Liver (tissue), 9 donors: ENCODE data around the gene IL2. TPM values are rescaled to one million over a fixed set of nuclear protein-coding genes. Genes with fewer than 3 reads are reported as not detected.

ENCODE experiments used
- DNase-seq: peaks from one replicate; pipeline ENCODE4 v3.0.0-alpha.2; 2017; ENCODE audit warnings: low spot score
- H3K27ac ChIP-seq, 2 donors: one replicate each; pipeline ENCODE4 v1.7.0; 2013; ENCODE audit warnings: inconsistent platforms in 2 of 2, low read length in 2 of 2, control low read depth in 1 of 2, low read depth in 1 of 2, mild to moderate bottlenecking in 1 of 2
- H3K27me3 ChIP-seq, 4 donors: one replicate each; pipeline versions ENCODE4 v1.6.1 to v1.7.0; 2013; ENCODE audit warnings: low read length in 3 of 4, inconsistent platforms in 1 of 4, mild to moderate bottlenecking in 1 of 4, moderate library complexity in 1 of 4; ENCODE audit not compliant: control insufficient read depth in 4 of 4, insufficient read depth in 4 of 4
- H3K36me3 ChIP-seq, 4 donors: one replicate each; pipeline versions ENCODE4 v1.6.1 to v1.7.0; 2013; ENCODE audit warnings: low read length in 3 of 4, mild to moderate bottlenecking in 3 of 4, low read depth in 1 of 4, moderate library complexity in 1 of 4; ENCODE audit not compliant: control insufficient read depth in 4 of 4, insufficient read depth in 3 of 4
- H3K4me1 ChIP-seq, 4 donors: one replicate each; pipeline versions ENCODE4 v1.6.1 to v1.7.0; 2013; ENCODE audit warnings: low read length in 3 of 4, mild to moderate bottlenecking in 3 of 4, moderate library complexity in 1 of 4; ENCODE audit not compliant: control insufficient read depth in 4 of 4, insufficient read depth in 4 of 4
- H3K4me3 ChIP-seq, 3 donors: one replicate each; pipeline versions ENCODE4 v1.6.1 to v1.7.0; 2013; ENCODE audit warnings: low read length in 3 of 3, control low read depth in 1 of 3, low read depth in 1 of 3, mild to moderate bottlenecking in 1 of 3
- H3K9ac ChIP-seq, 2 donors: one replicate each; pipeline ENCODE4 v1.7.0; 2013; ENCODE audit warnings: low read length in 2 of 2, mild to moderate bottlenecking in 2 of 2, moderate library complexity in 2 of 2, control low read depth in 1 of 2, low read depth in 1 of 2
- H3K9me3 ChIP-seq, 4 donors: one replicate each; pipeline versions ENCODE4 v1.6.1 to v1.7.0; 2013; ENCODE audit warnings: low read length in 3 of 4; ENCODE audit not compliant: control insufficient read depth in 4 of 4
- CTCF ChIP-seq: fragments of 150-350 bp; IDR thresholded peaks from 2 replicates; pipeline ENCODE4 v1.5.1; 2017; ENCODE audit warnings: improper control_type of control experiment, low read depth, low read length; ENCODE audit not compliant: missing input control
- EGR1 ChIP-seq, 2 donors: IDR thresholded peaks; 2 replicates each; pipeline ENCODE4 v1.6.1; 2016 to 2018; ENCODE audit warnings: antibody characterized with exemption in 2 of 2, low read depth in 2 of 2
- FOXA2 ChIP-seq: IDR thresholded peaks from 2 replicates; pipeline ENCODE4 v1.6.1; 2016; ENCODE audit warnings: antibody characterized with exemption
- GABPA ChIP-seq, 2 donors: IDR thresholded peaks in 1 of 2; conservative IDR thresholded peaks in 1 of 2; 2 replicates each; pipeline ENCODE4 v1.6.1; 2016; ENCODE audit warnings: antibody characterized with exemption in 2 of 2, mild to moderate bottlenecking in 1 of 2, moderate library complexity in 1 of 2
- HNF4A ChIP-seq, 2 donors: conservative IDR thresholded peaks; 2 replicates each; pipeline ENCODE4 v1.6.1; 2016; ENCODE audit warnings: antibody characterized with exemption in 2 of 2, mild to moderate bottlenecking in 2 of 2
- HNF4G ChIP-seq: IDR thresholded peaks from 2 replicates; pipeline ENCODE4 v1.6.1; 2016; ENCODE audit warnings: antibody characterized with exemption
- JUND ChIP-seq, 2 donors: IDR thresholded peaks; 2 replicates each; pipeline ENCODE4 v1.6.1; 2016; ENCODE audit warnings: antibody characterized with exemption in 2 of 2
- MAX ChIP-seq: IDR thresholded peaks from 2 replicates; pipeline ENCODE4 v1.6.1; 2016; ENCODE audit warnings: antibody characterized with exemption
- NR2F2 ChIP-seq: IDR thresholded peaks from 2 replicates; pipeline ENCODE4 v1.6.1; 2016; ENCODE audit warnings: antibody characterized with exemption
- RAD21 ChIP-seq, 2 donors: IDR thresholded peaks; 2 replicates each; pipeline ENCODE4 v1.6.1; 2016; ENCODE audit warnings: antibody characterized with exemption in 2 of 2, mild to moderate bottlenecking in 2 of 2
- REST ChIP-seq: IDR thresholded peaks from 2 replicates; pipeline ENCODE4 v1.6.1; 2016; ENCODE audit warnings: antibody characterized with exemption, mild to moderate bottlenecking
- RXRA ChIP-seq, 2 donors: IDR thresholded peaks; 2 replicates each; pipeline ENCODE4 v1.6.1; 2017 to 2018; ENCODE audit warnings: antibody characterized with exemption in 2 of 2, mild to moderate bottlenecking in 1 of 2
- SP1 ChIP-seq: IDR thresholded peaks from 2 replicates; pipeline ENCODE4 v1.6.1; 2018; ENCODE audit warnings: antibody characterized with exemption, mild to moderate bottlenecking
- TAF1 ChIP-seq: conservative IDR thresholded peaks from 2 replicates; pipeline ENCODE4 v1.6.1; 2016; ENCODE audit warnings: antibody characterized with exemption, mild to moderate bottlenecking
- YY1 ChIP-seq: IDR thresholded peaks from 2 replicates; pipeline ENCODE4 v1.6.1; 2016; ENCODE audit warnings: antibody characterized with exemption, mild to moderate bottlenecking
- ZBTB33 ChIP-seq: IDR thresholded peaks from 2 replicates; pipeline ENCODE4 v1.6.1; 2016; ENCODE audit warnings: antibody characterized with exemption
- WGBS: extraction: QIAGEN DNeasy Blood & Tissue Kit; methylation state at CpG from one replicate; pipeline ENCODE4 v1.1.7; 2013; 5-methylcytosine and 5-hydroxymethylcytosine counted together
- polyA plus RNA-seq, 2 donors: library from polyadenylated mRNA; stranded (reverse) in 1 of 2; unstranded in 1 of 2; fragments of 200-250 nt in 1 of 2; fragments of >200 nt in 1 of 2; fragmentation: Nextera tagmentation in 1 of 2; extraction: Ambion mirVana in 1 of 2; gene quantifications; one replicate each; pipeline versions ENCODE4 v1.2.1 to v1.2.3, GENCODE V29; 2013 to 2015
- total RNA-seq, 2 donors: library from RNA; depleted of rRNA; stranded (reverse); fragments of >200 nt; gene quantifications; one replicate each; pipeline ENCODE4 v1.2.3, GENCODE V29; 2014
- TF ChIP-seq, protein P1 (sequence below): IDR thresholded peaks from 2 replicates; pipeline ENCODE4 v1.6.1; 2016; ENCODE audit warnings: antibody characterized with exemption
- donor health status: healthy.
- donor health status: healthy.
- donor health status: healthy.
- donor health status: healthy.
- donor health status: healthy.

The IL2 gene
- total and polyA plus RNA-seq, 4 donors, result not detected

GRCh38 chr4:122475233-122475632 is 18.7 kb upstream of the IL2 start:
- Histone ChIP-seq H3K9ac (no peak overlapping the region), H3K36me3 (no peaks in the 10 kb centered on the region), H3K9me3 (peaks cover 0 to 2% (median 0%) of the 10 kb centered on the region in 4 donors), H3K4me1 (no peaks in the 10 kb centered on the region), H3K4me3 (no peak overlapping the region), H3K27ac (no peak overlapping the region), H3K27me3 (no peaks in the 10 kb centered on the region)
- no peak for DNase-seq
- 76% methylated on average over 3 of the region's 3 CpGs for WGBS
- TF ChIP-seq TAF1 (no peak), REST (no peak), HNF4G (no peak), ZBTB33 (no peak), EGR1 (IDR thresholded peaks at IDR 0.05; ENCODE audit: low read depth in 2 of 2) (no peak), YY1 (no peak), GABPA (IDR thresholded peaks at IDR 0.05 in 1 of 2, conservative IDR thresholded peaks at IDR 0.05 in 1 of 2) (no peak), MAX (no peak), CTCF (no peak), RAD21 (IDR thresholded peaks at IDR 0.05) (no peak), RXRA (IDR thresholded peaks at IDR 0.05) (no peak), JUND (IDR thresholded peaks at IDR 0.05) (no peak), NR2F2 (no peak)
- TF ChIP-seq, protein P1, sequence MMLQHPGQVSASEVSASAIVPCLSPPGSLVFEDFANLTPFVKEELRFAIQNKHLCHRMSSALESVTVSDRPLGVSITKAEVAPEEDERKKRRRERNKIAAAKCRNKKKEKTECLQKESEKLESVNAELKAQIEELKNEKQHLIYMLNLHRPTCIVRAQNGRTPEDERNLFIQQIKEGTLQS, result no peak

GRCh38 chr4:122469457-122469856 is 12.9 kb upstream of the IL2 start:
- 91% methylated on average over 1 of the region's 1 CpG for WGBS
- H3K27me3 ChIP-seq, result peaks cover 0 to 2% (median 0%) of the 10 kb centered on the region in 4 donors
- no peak for DNase-seq
- no peaks in the 10 kb centered on the region for H3K4me1 ChIP-seq
- H3K36me3 ChIP-seq, result no peaks in the 10 kb centered on the region
- TF ChIP-seq HNF4A (conservative IDR thresholded peaks at IDR 0.05), result no peak
- TF ChIP-seq EGR1 (IDR thresholded peaks at IDR 0.05; ENCODE audit: low read depth in 2 of 2), result no peak
- no peak for TF ChIP-seq HNF4G
- TF ChIP-seq YY1, result no peak
- no peak for TF ChIP-seq RXRA (IDR thresholded peaks at IDR 0.05)
- no peak for TF ChIP-seq SP1
- TF ChIP-seq TAF1, result no peak
- TF ChIP-seq, protein P1, result no peak
- no peak for TF ChIP-seq MAX
- no peak for TF ChIP-seq NR2F2
- TF ChIP-seq CTCF, result no peak
- no peak for TF ChIP-seq RAD21 (IDR thresholded peaks at IDR 0.05)
- no peak for TF ChIP-seq FOXA2
- peaks cover 0 to 2% (median 0%) of the 10 kb centered on the region in 4 donors for H3K9me3 ChIP-seq
- H3K9ac ChIP-seq, result no peak overlapping the region
- H3K4me3 ChIP-seq, result no peak overlapping the region
- H3K27ac ChIP-seq, result no peak overlapping the region
